A673 (cell line): ENCODE measurements around the gene SLIT3.

Experiments used
- CTCF ChIP-seq: fragments of 300-800, 200-600 bp; sonication (generic); conservative IDR thresholded peaks from 2 replicates; pipeline ENCODE4 v1.5.1; 2017; ENCODE audit warnings: low read depth, mild to moderate bottlenecking, antibody characterized with exemption, low read length, moderate library complexity, mixed read lengths
- EZH2 ChIP-seq: fragments of 200-600 bp; sonication (generic); IDR thresholded peaks from 2 replicates; pipeline ENCODE4 v1.6.1; 2017; ENCODE audit warnings: borderline replicate concordance, low read depth, mild to moderate bottlenecking, mixed read lengths, antibody characterized with exemption, low read length; ENCODE audit not compliant: poor library complexity, severe bottlenecking

DNA sequence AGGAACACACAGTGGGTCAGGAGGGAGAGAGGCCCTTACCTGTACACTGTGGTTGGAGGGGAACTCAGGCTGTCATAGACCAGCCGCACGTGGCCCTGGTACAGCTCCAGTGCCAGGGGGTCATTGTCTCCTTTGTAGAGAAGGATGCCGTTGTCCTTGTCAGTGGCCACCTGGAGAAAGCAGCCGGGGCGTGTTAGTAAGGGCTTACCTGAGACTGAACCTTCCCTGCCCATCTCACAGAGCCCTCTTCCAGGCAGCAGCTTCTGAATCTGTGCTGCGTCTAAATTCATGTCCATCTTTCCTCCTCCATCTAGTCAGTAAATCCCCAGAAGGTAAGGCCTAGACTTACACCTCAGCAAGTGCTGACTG is 617.0 kb downstream of the SLIT3 start:
- no peak for TF ChIP-seq CTCF
- TF ChIP-seq EZH2, result no peak
